ENCODE measurements around the gene MTR. TPM values are rescaled to one million over a fixed set of nuclear protein-coding genes. Genes with fewer than 3 reads are reported as not detected.

MTR gene
- total RNA-seq, 1 experiment from 2014 or later, result 26.3 TPM

DNA sequence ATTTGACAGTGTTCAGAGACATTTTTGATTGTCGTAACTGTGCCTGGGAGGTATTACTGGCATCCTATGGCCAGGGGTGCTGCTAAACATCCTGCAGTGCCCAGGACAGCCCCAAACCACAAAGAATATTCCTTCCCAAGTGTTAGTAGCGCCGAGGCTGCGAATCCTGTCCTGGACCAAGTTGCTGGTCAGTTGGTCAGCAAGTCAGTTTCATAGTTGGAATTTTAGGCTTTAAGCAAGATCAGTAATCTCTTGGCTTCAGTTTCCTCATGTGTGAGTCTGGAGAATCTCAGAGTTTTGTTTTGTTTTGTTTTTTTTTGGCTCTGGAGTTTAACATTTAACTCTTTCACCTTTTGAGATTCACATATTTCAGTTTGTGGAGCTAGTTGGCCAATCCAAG lies 65.0 kb downstream of the MTR start:
- Histone ChIP-seq H3K4me1 (no peaks in the 10 kb centered on the region), H3K4me3 (ENCODE audit: low read depth, low read length) (no peak overlapping the region), H3K9me3 (no peaks in the 10 kb centered on the region), H3K27me3 (replicated peaks; ENCODE audit: control insufficient read depth, insufficient read depth, low read length) (no peaks in the 10 kb centered on the region), H3K36me3 (ENCODE audit: control insufficient read depth, insufficient read depth, low read length) (no peaks in the 10 kb centered on the region)
- intact Hi-C loops (cut with micrococcal nuclease; ENCODE audit: unreplicated experiment), result no loop called here
- H3K9me3 Mint-ChIP-seq (ENCODE audit: unreplicated experiment), result no peaks in the 10 kb centered on the region
- no peaks in the 10 kb centered on the region for H3K4me1 Mint-ChIP-seq (ENCODE audit: low read depth, unreplicated experiment)
- TF ChIP-seq, protein P1, sequence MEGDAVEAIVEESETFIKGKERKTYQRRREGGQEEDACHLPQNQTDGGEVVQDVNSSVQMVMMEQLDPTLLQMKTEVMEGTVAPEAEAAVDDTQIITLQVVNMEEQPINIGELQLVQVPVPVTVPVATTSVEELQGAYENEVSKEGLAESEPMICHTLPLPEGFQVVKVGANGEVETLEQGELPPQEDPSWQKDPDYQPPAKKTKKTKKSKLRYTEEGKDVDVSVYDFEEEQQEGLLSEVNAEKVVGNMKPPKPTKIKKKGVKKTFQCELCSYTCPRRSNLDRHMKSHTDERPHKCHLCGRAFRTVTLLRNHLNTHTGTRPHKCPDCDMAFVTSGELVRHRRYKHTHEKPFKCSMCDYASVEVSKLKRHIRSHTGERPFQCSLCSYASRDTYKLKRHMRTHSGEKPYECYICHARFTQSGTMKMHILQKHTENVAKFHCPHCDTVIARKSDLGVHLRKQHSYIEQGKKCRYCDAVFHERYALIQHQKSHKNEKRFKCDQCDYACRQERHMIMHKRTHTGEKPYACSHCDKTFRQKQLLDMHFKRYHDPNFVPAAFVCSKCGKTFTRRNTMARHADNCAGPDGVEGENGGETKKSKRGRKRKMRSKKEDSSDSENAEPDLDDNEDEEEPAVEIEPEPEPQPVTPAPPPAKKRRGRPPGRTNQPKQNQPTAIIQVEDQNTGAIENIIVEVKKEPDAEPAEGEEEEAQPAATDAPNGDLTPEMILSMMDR (IDR thresholded peaks at IDR 0.05; ENCODE audit: insufficient read depth in 1 of 2, low read depth in 1 of 2, low read length in 1 of 2, severe bottlenecking in 1 of 2, unreplicated experiment in 1 of 2), result no peak
- H3K4me3 Mint-ChIP-seq (ENCODE audit: unreplicated experiment), result no peak overlapping the region
- H3K27ac Mint-ChIP-seq (ENCODE audit: unreplicated experiment), result no peak overlapping the region
- H3K27me3 Mint-ChIP-seq (ENCODE audit: insufficient read depth, unreplicated experiment), result no peaks in the 10 kb centered on the region
- POLR2A ChIA-PET, result no interaction called here
- DNase-seq, result no peak
- no TSS peak for BruUV-seq (replicated peaks)
- peaks cover 28% of the 10 kb centered on the region for H3K36me3 Mint-ChIP-seq (ENCODE audit: insufficient read depth, unreplicated experiment)
- CTCF ChIA-PET, result no interaction called here

DNA sequence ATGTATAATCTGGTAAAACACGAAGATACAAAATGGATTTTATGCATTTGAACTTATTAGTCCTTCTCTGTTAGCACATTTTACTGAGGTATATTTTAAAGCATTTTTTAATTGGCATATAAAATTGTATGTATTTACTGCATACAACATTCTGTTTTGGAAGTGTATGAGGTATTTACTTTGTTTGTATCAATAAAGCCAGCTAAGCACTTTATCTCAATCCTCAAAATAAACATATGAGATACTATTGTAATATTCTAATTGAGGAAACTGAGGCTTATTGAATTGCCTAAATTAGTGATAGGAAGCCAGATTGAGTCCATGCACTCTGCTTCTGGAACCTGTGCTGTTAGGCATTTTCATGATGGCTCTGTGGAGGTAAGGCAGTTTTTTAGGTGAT lies 65.6 kb downstream of the MTR start:
- no peaks in the 10 kb centered on the region for H3K27me3 ChIP-seq (replicated peaks; ENCODE audit: control insufficient read depth, insufficient read depth, low read length)
- H3K4me1 Mint-ChIP-seq (ENCODE audit: low read depth, unreplicated experiment), result no peaks in the 10 kb centered on the region
- intact Hi-C loops (cut with micrococcal nuclease; ENCODE audit: unreplicated experiment), result no loop called here
- H3K9me3 Mint-ChIP-seq (ENCODE audit: unreplicated experiment), result no peaks in the 10 kb centered on the region
- DNase-seq, result no peak
- H3K4me3 Mint-ChIP-seq (ENCODE audit: unreplicated experiment), result no peak overlapping the region
- no peak overlapping the region for H3K4me3 ChIP-seq (ENCODE audit: low read depth, low read length)
- no peaks in the 10 kb centered on the region for H3K27me3 Mint-ChIP-seq (ENCODE audit: insufficient read depth, unreplicated experiment)
- POLR2A ChIA-PET, result no interaction called here
- H3K27ac Mint-ChIP-seq (ENCODE audit: unreplicated experiment), result no peak overlapping the region
- TF ChIP-seq, protein P1 (IDR thresholded peaks at IDR 0.05; ENCODE audit: insufficient read depth in 1 of 2, low read depth in 1 of 2, low read length in 1 of 2, severe bottlenecking in 1 of 2, unreplicated experiment in 1 of 2), result no peak
- peaks cover 28% of the 10 kb centered on the region for H3K36me3 Mint-ChIP-seq (ENCODE audit: insufficient read depth, unreplicated experiment)
- no peaks in the 10 kb centered on the region for H3K4me1 ChIP-seq
- no TSS peak for BruUV-seq (replicated peaks)
- CTCF ChIA-PET, result no interaction called here
- no peaks in the 10 kb centered on the region for H3K36me3 ChIP-seq (ENCODE audit: control insufficient read depth, insufficient read depth, low read length)
- H3K9me3 ChIP-seq, result no peaks in the 10 kb centered on the region

GRCh38 chr1:236861560-236862218 lies 66.6 kb downstream of the MTR start:
- CTCF ChIA-PET, result interaction anchor here (0.6 kb wide), 1 partner anchor 755 kb away, joined by 3 read pairs; no protein-coding TSS in a partner anchor
- no peaks in the 10 kb centered on the region for H3K36me3 ChIP-seq (ENCODE audit: control insufficient read depth, insufficient read depth, low read length)
- Mint-ChIP-seq H3K4me3 (ENCODE audit: unreplicated experiment) (no peak overlapping the region), H3K27ac (ENCODE audit: unreplicated experiment) (no peak overlapping the region), H3K9me3 (ENCODE audit: unreplicated experiment) (no peaks in the 10 kb centered on the region), H3K36me3 (ENCODE audit: insufficient read depth, unreplicated experiment) (peaks cover 28% of the 10 kb centered on the region), H3K27me3 (ENCODE audit: insufficient read depth, unreplicated experiment) (no peaks in the 10 kb centered on the region), H3K4me1 (ENCODE audit: low read depth, unreplicated experiment) (no peaks in the 10 kb centered on the region)
- intact Hi-C loops (cut with micrococcal nuclease; ENCODE audit: unreplicated experiment), result no loop called here
- TF ChIP-seq, protein P1 (IDR thresholded peaks at IDR 0.05; ENCODE audit: insufficient read depth in 1 of 2, low read depth in 1 of 2, low read length in 1 of 2, severe bottlenecking in 1 of 2, unreplicated experiment in 1 of 2), result no peak
- H3K4me3 ChIP-seq (ENCODE audit: low read depth, low read length), result no peak overlapping the region
- DNase-seq, result no peak
- H3K27me3 ChIP-seq (replicated peaks; ENCODE audit: control insufficient read depth, insufficient read depth, low read length), result no peaks in the 10 kb centered on the region
- no peaks in the 10 kb centered on the region for H3K4me1 ChIP-seq
- H3K9me3 ChIP-seq, result no peaks in the 10 kb centered on the region
- BruUV-seq (replicated peaks), result no TSS peak
- POLR2A ChIA-PET, result no interaction called here

All from Caco-2 (cell line).